HL-60/S4 (cell line): ENCODE results near the gene SPRR1A.
"Not testable (repeated sequence)": the region's sequence is repeated elsewhere in the genome, so short reads cannot be mapped to it uniquely, and the experiment has no call there.

Experiments used
- in situ Hi-C: fragments of 300-500 bp; cut with MboI; formaldehyde crosslinking; loops from 2 replicates; pipeline ENCODE4 v1.14.3; 2022; ENCODE audit warnings: low sequenced_read_pairs

Gene SPRR1A

DNA sequence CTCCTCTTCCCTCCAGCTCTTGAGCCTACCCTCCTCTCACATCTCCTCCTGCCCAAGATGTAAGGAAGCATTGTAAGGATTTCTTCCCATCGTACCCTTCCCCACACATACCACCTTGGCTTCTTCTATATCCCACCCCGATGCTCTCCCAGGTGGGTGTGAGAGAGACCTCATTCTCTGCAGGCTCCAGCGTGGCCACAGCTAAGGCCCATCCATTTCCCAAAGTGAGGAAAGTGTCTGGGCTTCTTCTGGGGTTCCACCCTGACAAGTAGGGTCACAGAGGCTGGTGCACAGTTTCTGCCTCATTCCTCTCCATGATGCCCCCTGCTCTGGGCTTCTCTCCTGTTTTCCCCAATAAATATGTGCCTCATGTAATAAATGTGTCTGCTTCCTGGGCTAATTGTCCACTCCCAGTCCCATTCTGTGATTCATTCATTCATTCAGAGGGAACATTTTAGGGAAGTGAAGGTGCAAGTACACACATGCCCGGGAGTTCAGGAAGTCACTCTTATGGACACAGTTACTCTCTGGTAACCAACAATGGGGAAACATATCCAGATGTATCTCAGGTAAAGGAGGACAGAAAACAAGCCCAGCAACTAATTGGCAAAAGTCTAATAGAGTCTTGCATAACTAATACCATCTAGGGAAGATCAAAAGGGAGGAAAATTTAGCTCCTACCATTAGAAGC is 11.5 kb upstream of the SPRR1A start:
- in situ Hi-C loops = no loop called here

DNA sequence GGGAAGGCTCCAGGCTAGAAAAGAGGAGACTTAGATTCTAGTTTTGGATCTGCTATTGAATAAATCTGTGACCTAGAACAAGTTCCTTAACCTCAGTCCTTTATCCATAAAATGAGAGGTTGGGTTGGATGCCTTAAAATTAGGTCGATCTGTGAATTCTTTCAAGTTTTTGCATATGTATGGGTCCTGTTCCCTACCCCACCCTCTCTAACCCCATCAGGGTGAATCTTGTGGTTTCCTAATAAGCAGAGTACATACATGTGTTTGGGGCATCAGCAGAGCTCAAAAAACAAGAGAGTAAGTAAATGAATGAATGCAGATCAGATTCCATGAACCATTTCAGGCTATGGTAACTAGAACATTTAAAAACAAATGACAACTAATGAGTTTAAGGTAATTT is 7.2 kb upstream of the SPRR1A start:
- in situ Hi-C loops = no loop called here

DNA sequence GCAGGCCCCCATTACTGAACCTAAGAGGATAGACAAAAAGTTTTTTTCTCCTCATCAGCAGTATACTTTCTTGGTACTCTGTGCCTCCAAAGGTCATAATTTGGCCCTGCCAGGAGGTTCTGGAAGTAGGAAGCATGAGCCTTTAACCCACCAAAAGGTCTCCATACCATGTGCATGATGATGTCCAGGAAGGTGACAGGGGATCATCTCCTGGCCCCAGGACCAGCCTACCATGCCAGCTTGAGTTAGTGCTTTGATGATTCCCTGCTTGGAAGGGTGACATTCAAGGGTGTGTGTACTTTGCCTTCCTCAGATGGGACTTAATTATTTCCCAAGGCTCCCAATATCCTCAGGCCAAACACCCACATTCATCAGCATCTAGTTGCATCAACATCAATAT is 6.3 kb upstream of the SPRR1A start:
- in situ Hi-C loops = no loop called here

DNA sequence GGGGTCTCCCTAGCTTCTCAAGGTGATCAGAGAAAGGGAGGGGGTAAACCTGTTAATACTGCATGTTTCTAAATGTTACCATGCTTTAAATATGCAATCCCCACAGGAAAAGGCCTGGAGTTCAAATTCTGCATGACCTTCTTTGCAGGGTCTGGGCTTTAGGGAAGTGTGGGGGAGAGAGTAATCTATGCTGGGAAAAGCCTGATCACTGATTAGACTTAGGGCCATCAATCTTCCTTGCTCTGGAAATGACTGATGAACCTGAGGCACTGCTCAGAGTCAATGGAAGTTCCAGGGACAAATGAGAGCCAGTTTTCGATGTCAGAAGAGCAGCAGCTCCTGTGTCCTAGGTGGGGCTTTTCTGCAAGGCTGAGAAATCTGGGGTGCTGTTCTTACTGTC is 3.2 kb upstream of the SPRR1A start:
- in situ Hi-C loops = no loop called here

DNA sequence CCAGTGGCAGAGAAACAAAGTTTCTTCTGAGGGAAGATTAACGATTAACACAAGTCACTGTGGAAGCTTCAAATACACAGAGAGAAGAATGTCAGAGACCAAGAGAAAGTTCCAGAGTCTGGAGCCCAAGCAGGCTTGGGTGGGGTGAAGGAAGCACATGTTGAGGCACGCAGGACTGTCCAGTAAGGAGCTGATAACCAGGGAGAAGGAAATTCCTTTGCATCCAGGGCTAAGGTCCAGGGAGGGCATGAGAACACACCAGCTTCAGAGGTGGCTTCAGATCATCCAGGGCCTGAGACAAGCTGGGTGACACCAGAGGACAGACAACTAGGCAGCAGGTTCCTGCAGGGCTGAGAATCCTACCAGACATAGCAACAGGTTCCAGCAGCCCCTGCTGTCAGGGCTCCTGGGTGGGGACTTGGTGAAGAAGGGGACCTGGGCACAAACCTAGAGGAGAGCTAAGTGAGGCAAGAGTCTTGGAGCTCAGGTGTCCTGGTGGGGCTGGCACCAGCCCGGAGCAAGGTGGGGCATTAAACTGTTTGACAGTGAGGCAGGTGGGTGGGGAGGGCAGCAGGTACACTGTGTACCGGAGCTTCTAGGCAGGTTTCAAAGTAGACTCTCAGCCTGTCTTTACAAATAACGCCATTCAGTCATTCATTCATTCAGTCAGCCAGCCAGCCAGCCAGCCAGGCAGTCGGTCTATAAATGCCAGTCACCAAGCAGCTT is 2.6 kb upstream of the SPRR1A start:
- in situ Hi-C loops = no loop called here

DNA sequence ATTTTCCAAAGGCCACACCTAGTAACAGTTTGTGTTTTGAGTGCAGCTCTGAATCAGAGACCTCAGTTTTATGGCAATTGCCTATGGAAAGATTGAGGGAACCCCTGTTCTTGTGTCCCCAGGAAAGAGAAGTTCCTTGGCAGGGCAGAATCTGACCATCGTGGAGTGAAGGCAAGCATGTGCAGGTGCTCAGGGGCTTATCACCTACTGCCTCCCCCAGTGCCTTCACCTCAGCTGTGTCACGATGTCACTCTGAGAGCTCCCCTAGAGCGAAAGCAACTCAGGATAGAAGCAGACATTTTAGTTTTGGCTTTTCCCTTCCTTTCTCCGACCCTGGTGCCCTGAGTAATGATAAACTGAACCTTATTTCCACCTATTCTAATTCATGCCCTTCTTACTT is 1.8 kb upstream of the SPRR1A start:
- in situ Hi-C loops = no loop called here

DNA sequence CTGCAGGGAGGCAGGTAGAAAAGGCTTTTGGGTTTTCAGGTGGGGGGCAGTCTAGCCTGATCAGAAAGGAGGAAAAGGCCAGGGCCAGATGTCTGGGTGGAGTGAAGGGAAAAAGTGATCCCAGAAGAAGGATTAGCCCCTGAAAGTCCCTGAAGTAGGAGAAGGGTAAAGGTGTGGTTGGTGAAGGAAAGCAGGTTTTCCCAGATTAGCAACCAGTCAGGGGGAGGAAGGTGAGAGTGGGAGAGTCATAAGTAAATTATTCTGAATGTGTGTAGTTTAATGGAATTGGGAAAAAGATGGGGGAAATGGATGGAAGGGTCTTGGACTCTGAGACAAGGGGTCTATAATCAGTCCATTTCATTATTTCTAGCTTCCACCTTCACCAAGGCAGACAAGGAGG is 647 bp upstream of the SPRR1A start:
- in situ Hi-C loops = no loop called here

DNA sequence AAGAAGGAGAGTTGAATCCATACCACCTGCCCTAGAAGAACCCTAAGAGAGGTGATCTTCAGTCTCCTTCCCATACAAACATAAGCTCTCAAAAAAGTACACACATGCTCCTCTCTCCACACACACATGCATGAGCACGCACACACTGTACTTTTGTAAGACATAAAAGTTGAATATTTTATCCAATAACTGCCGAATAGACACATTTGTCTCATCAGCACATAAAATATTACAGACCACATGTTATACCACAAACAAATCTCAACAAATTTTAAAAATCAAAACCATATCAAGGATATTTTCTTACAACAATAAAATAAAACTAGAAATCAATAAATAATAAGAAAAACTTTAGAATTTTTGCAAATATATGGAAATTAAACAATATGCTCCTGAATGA is 2.7 kb downstream of the SPRR1A start:
- in situ Hi-C loops = no loop called here

DNA sequence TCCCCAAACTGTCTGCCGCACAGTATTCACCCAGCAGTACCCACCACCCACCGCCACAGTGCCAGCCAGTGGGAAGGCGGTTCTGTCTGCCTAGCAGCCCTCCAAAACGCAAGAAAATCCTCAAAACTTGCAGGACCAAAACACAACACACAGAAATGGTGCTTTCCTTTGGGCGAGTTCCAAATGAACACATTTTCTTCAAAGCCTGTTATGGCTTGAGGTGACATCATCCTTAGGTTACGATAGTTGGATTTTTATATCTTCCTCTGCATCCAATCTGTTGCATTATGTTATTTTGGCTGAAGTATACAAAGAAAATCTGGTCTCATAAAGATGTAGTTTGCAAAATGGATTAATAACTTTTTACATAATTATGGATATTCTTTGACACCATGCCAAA is 9.3 kb downstream of the SPRR1A start:
- in situ Hi-C loops = no loop called here

DNA sequence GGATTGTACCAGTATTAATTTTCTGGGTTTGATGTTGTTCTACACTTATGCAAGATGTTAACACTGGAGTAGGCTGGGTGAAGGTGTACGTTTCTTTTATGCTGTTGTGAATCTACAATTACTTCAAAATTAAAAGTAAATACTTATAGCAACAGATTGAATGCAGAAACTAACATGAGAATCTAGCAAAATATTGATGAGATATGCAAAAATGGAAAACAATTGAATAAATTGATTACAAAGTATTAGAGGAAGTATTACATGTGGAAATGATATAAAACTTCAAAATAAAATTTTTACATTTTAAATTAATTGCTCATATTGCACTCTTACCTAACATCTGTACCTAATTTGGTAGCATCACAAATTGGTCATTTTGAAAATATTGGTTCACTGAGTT is 12.0 kb downstream of the SPRR1A start:
- in situ Hi-C loops = no loop called here

DNA sequence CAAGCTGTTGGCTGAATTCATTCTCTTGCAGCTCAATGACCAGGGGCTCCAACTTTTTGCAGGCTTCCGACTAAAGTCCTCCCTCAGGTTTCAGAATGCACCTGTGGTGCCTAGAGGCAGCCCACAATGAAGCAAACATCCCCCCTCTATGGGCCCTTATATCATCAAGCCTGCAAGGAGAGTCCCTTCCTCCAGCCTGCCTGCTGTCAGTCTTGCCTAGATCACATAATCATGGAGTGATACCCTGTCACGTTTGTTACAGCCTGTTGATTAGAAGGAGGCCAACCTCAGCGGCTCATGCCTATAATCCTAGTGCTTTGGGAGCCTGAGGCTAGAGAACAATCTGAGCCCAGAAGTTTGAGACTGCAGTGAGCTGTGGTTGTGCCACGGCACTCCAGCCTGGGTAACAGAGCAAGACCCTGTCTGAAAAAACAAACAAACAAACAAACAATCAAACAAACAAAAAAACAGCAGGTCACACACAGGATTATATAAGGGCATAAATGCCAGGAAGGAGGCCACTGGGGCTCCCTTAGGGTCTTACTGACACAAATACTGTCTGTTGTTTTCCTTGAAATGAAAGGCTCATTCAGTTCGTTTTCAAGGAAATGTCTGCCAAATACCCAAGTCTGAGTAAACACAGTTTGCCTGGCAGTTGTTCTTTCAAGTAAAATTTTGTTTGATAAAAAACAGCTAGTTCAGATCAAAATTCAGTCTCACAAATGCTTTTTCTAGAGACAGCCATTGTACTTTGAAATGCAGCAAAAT is 12.9 kb downstream of the SPRR1A start:
- in situ Hi-C loops = no loop called here

DNA sequence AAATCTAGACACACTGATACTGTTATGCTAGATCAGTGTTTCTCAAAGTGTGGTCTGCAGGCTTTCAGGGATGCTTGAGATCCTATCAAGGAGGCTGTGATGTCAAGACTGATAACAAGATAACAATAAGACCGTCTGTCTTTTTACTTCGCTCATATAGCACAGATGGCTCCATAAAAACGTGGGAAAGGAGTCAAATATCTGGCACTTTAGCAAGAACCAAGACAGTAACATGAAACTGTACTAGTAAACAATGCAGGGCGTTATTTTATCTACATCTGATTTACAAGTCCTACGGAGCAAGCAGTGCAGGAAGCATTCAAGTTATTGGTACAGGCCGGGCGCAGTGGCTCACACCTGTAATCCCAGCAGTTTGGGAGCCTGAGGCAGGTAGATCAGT is 14.0 kb downstream of the SPRR1A start:
- in situ Hi-C loops = no loop called here

DNA sequence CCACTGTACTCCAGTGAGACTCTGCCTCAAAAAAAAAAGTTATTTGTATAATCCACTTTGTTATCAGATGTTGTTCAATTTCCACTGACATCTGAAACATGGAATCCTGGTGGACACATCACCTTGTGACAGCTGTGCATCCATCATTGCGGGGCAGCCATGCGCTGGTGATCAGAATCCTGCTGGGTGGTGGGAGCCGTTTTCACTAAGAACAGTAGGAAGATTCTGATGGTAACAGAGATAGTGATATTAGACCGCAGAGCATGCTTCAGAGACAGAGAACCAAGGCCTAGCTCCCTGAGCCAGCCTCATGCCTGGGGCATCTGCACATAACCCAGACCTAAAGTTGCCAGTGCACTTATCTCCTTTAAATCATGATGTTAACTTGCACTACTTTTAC is 14.6 kb downstream of the SPRR1A start:
- in situ Hi-C loops = no loop called here

DNA sequence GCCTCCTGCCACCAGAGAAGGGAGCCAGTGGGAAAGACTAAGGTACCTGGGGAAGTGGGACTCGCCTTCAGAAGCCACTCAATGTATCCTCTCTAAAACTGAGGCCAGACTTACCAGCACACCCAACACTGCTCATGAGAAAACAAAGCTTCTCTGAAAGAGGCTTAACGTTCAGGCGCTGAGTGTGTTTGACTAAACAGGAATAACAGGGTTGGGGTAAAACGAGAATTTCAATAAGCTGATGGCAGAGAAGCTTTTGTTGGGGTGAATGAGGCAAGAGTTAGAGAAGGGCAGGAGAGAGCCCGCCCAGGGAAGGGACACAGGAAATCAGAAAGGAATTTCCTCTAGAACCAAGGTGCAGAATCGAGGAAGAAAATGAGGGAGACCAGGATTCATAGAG is 15.9 kb downstream of the SPRR1A start:
- in situ Hi-C loops = no loop called here

DNA sequence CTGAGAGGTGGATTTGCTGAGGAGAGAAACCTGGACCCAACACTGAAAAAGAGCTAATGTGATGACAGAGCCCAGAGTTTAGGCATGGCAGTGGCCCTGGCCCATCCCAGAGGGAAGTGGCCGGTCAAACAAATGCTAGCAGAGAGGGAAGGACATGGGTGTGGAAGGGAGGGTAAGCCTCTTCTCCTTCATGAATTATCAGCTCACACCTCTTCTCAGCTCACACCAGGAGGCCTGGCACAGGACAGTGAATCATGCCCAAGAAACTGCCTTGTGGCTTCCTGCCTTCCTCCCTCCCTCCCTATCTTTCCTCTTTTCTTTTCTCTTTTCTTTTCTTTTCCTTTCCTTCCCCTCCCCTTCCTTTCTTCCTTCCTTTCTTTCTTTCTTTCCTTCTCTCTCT is 16.4 kb downstream of the SPRR1A start:
- in situ Hi-C loops = no loop called here

DNA sequence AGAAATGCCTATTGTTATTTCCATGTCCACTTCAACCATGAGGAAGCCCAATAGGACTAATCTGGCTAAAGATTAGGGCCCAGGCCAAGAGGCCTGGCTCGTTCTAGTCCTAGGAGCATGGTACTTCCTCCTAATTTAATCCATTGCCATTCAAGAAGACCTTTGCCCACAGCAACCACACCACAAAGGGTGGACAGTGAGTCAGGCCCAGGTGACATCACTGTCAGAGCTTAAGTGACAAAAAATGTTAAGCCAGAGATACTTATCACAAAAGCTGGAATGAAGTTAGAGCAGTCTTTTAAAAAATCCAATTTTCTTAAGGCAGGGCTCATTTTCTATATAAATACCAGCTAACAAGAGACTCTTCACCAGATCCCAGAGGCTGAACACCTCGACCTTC is 17.5 kb downstream of the SPRR1A start, which contains the start of gene SPRR3:
Gene SPRR3 (plus strand): TSS at position 368 of the 400 bp plus-strand sequence. CDS start 1,272 bp downstream, outside the sequence.
- in situ Hi-C loops = no loop called here

DNA sequence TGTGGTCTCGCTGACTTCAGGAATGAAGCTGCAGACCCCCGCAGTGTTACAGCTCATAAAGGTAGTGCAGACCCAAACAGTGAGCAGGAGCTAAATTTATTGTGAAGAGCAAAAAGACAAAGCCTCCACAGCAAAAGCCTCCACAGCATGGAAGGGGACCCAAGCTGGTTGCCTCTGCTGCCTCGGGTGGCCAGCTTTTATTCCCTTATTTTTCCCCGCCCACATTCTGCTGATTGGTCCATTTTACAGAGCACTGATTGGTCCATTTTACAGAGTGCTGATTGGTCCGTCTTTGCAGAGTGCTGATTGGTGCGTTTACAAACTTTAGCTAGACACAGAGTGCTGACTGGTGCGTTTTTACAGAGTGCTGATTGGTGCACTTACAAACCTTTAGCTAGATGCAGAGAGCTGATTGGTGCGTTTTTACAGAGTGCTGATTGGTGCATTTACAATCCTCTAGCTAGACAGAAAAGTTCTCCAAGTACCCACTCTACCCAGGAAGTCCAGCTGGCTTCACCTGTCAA is 27.4 kb downstream of the SPRR1A start:
- in situ Hi-C loops = not testable (repeated sequence)

DNA sequence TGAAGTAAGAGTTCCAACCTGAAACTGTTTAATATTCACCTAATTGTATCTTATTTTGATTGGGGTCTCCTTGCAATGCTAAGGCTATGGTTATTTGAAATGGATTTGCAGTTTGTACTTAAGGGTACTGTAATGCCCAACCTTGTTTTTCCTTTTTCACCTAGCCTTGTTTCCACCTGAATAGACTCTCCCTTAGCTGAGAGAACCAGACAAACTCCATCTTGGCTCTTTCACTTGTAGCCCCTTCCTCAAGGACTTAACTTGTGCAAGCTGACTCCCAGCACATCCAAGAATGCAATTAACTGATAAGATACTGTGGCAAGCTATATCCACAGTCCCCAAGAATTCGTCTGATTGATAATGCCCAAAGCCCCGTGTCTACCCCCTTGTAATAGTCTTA is 37.9 kb downstream of the SPRR1A start:
- in situ Hi-C loops = not testable (repeated sequence)

DNA sequence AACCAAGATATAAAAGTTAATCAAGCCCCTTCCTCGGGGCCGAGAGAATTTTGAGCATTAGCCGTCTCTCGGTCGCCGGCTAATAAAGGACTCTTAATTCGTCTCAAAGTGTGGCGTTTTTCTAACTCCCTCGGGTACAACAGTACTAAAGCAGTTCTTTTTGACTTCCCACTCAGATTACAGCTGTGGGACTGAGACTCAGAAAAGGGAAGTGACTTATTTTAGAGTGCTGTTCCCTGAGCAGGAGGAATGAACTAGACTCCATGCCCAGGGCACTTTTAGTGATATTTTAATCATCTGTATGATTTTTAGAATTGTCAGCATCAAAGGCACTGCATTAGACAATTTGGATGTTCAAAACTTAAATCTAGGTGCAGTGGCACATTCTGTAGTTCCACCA is 38.5 kb downstream of the SPRR1A start:
- in situ Hi-C loops = not testable (repeated sequence)

DNA sequence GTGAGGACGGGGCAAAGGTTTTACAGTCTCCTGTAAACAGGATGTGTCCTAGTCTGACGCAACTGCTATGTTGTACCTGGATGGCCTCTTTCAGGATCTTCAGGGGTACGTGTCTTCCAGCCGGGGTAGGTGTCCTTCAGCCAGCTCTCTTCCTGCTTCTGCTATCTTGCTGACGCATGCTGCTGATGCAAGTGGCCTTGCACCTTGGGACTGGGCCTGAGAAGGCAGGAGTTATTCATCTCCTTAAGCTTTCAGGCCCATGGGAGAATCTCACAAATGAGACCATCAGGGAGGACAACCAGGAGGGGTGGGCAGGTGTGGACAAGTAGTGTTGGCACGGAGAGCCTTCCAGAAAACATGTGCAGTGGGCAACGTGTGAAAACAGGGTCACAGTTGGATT is 39.2 kb downstream of the SPRR1A start:
- in situ Hi-C loops = no loop called here

DNA sequence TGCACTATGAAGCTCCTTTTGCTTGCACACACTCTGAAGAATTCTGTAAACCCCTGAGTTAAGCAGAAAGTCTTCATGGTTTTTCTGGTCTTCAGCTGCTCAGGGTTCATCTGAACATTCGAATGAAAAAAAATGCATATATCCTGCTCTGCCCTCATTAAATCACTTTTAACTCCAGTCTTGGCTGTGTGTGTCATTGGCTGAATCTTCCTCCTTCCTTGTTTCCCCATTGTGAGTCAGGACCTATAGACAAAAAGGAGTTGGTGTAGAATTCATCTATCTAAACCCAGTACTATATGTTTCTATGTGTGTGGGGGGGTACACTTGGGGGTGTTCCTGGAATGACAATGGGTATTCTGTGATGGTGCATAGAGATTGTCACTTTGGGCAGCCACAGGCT is 40.5 kb downstream of the SPRR1A start:
- in situ Hi-C loops = no loop called here

DNA sequence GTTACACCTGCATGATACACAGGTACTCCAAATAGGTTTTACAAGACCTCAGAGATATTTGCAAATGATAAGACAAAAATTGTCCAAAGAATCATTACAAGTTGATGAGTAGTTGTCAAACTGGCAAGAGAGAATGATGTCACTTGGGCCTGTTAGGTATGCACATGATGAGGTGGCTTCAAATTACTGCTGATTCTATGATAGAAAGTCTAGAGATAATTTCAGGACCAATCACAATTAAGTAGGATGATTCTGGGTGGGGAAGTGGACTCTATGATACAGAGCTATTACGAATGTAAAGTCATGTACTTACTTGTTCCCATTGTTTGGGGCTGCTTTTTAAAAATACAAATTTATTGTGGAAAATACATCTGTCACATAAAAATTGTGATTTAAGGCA is 41.9 kb downstream of the SPRR1A start:
- in situ Hi-C loops = no loop called here
